Measurements from ENCODE around the gene FPGS. TPM values are rescaled to one million over a fixed set of nuclear protein-coding genes. Genes with fewer than 3 reads are reported as not detected.

The FPGS gene
- 100 to 1,000 TPM in 1 of 2 donors, 10 to 100 TPM in 1; 42.5 to 115 TPM for total RNA-seq
- 10 to 100 TPM; 89.6 to 97.6 TPM for polyA plus RNA-seq
- long read RNA-seq, donor 1, transcript FPGS-203 (15 exons, 2,279 nt): major isoform, 5 of 12 reads
- long read RNA-seq, donor 1, partial matches to known transcripts: 0 of 12 reads
- long read RNA-seq, donor 1, other reads (novel, unspliced or antisense): 0 of 12 reads
- long read RNA-seq, donor 2, transcript FPGS-203 (15 exons, 2,279 nt): major isoform, 5 of 6 reads
- long read RNA-seq, donor 2, partial matches to known transcripts: 0 of 6 reads
- long read RNA-seq, donor 2, other reads (novel, unspliced or antisense): 0 of 6 reads
- long read RNA-seq, donor 3, partial matches to known transcripts: 0 of 4 reads
- long read RNA-seq, donor 3, other reads (novel, unspliced or antisense): 0 of 4 reads
- long read RNA-seq, donor 4, partial matches to known transcripts: 0 of 8 reads
- long read RNA-seq, donor 4, other reads (novel, unspliced or antisense): 0 of 8 reads
- long read RNA-seq, donor 5, transcript FPGS-203 (15 exons, 2,279 nt): major isoform, 11 of 113 reads
- long read RNA-seq, donor 5, partial matches to known transcripts: 82 of 113 reads
- long read RNA-seq, donor 5, other reads (novel, unspliced or antisense): 17 of 113 reads

GRCh38 chr9:127802576-127803443 is at the start of gene FPGS:
FPGS (plus strand) TSS chr9:127802882; CDS start chr9:127802925, 43 bp downstream.
- Histone ChIP-seq H3K27me3 (ENCODE audit: control insufficient read depth in 3 of 3, insufficient read depth in 3 of 3, low read length in 2 of 3) (no peaks in the 10 kb centered on the region), H3K27ac (ENCODE audit: low read depth in 1 of 2, low read length in 1 of 2) (peak within 1 kb of the TSS; percentile 97 to 98), H3K4me1 (ENCODE audit: control insufficient read depth in 5 of 5, insufficient read depth in 5 of 5, low read length in 5 of 5) (peaks cover 0 to 20% (median 10%) of the 10 kb centered on the region in 5 donors), H3K36me3 (ENCODE audit: control insufficient read depth in 4 of 4, insufficient read depth in 4 of 4, low read length in 4 of 4) (peaks cover 3 to 19% (median 13%) of the 10 kb centered on the region in 4 donors), H3K4me3 (peak within 1 kb of the TSS; percentile 43), H3K9ac (ENCODE audit: insufficient read depth in 1 of 2, low read length in 2 of 2) (peak within 1 kb of the TSS; percentile 83 to 86), H3K9me3 (ENCODE audit: control insufficient read depth in 4 of 4, insufficient read depth in 3 of 4, low read length in 3 of 4) (no peaks in the 10 kb centered on the region)
- WGBS, 2 donors: 0% methylated on average over 63 to 83 of the region's 83 CpGs
- DNase-seq (peak; percentile 90 to 93 (median 92)), ATAC-seq (ENCODE audit: insufficient read depth, low FRiP score) (peak; percentile 90)
- TF ChIP-seq CTCF (IDR thresholded peaks at IDR 0.05; ENCODE audit: control extremely low read depth, extremely low read depth): no peak

GRCh38 chr9:127753148-127753547 is 49.5 kb upstream of the FPGS start:
- Histone ChIP-seq H3K27me3 (ENCODE audit: control insufficient read depth in 3 of 3, insufficient read depth in 3 of 3, low read length in 2 of 3) (peaks cover 0 to 16% (median 8%) of the 10 kb centered on the region in 3 donors), H3K4me3 (no peak overlapping the region), H3K9me3 (ENCODE audit: control insufficient read depth in 4 of 4, insufficient read depth in 3 of 4, low read length in 3 of 4) (peaks cover 0 to 3% (median 0%) of the 10 kb centered on the region in 4 donors), H3K4me1 (ENCODE audit: control insufficient read depth in 5 of 5, insufficient read depth in 5 of 5, low read length in 5 of 5) (peaks cover 0 to 9% (median 2%) of the 10 kb centered on the region in 5 donors), H3K36me3 (ENCODE audit: control insufficient read depth in 4 of 4, insufficient read depth in 4 of 4, low read length in 4 of 4) (peaks cover 0 to 31% (median 0%) of the 10 kb centered on the region in 4 donors), H3K9ac (ENCODE audit: insufficient read depth in 1 of 2, low read length in 2 of 2) (no peak overlapping the region), H3K27ac (ENCODE audit: low read depth in 1 of 2, low read length in 1 of 2) (no peak overlapping the region)
- no peak for ATAC-seq (ENCODE audit: insufficient read depth, low FRiP score)
- no peak for TF ChIP-seq CTCF (IDR thresholded peaks at IDR 0.05; ENCODE audit: control extremely low read depth, extremely low read depth)
- WGBS, 2 donors: 83 to 86% methylated on average over 8 of the region's 8 CpGs
- no peak for DNase-seq

GRCh38 chr9:127753622-127754021 is 49.1 kb upstream of the FPGS start:
- ATAC-seq (ENCODE audit: insufficient read depth, low FRiP score): no peak
- Histone ChIP-seq H3K9ac (ENCODE audit: insufficient read depth in 1 of 2, low read length in 2 of 2) (no peak overlapping the region), H3K9me3 (ENCODE audit: control insufficient read depth in 4 of 4, insufficient read depth in 3 of 4, low read length in 3 of 4) (peaks cover 0 to 3% (median 0%) of the 10 kb centered on the region in 4 donors), H3K27me3 (ENCODE audit: control insufficient read depth in 3 of 3, insufficient read depth in 3 of 3, low read length in 2 of 3) (peaks cover 0 to 16% (median 8%) of the 10 kb centered on the region in 3 donors), H3K4me3 (no peak overlapping the region), H3K4me1 (ENCODE audit: control insufficient read depth in 5 of 5, insufficient read depth in 5 of 5, low read length in 5 of 5) (peaks cover 0 to 9% (median 2%) of the 10 kb centered on the region in 5 donors), H3K36me3 (ENCODE audit: control insufficient read depth in 4 of 4, insufficient read depth in 4 of 4, low read length in 4 of 4) (peaks cover 0 to 28% (median 0%) of the 10 kb centered on the region in 4 donors), H3K27ac (ENCODE audit: low read depth in 1 of 2, low read length in 1 of 2) (peak overlapping the region in 1 of 2 donors; percentile 0)
- DNase-seq: no peak
- 61 to 79% methylated on average over 8 of the region's 8 CpGs for WGBS, 2 donors
- no peak for TF ChIP-seq CTCF (IDR thresholded peaks at IDR 0.05; ENCODE audit: control extremely low read depth, extremely low read depth)

Measured in lung (tissue), 16 donors.